Measurements from ENCODE around the gene GAS6.
A peak's percentile ranks its signal among the peaks of the same experiment; 100 is the strongest.
"Not testable (repeated sequence)": the region's sequence is repeated elsewhere in the genome, so short reads cannot be mapped to it uniquely, and the experiment has no call there.

Gene GAS6

GRCh38 chr13:113805431-113806103, 58.3 kb downstream of the GAS6 start:
- in situ Hi-C loops (cut with HindIII; ENCODE audit: low pct_ligation_motif_present, low pct_unique_long_range_greater_than_20kb, low sequenced_read_pairs), result no loop called here
- DNase-seq, result no peak

GRCh38 chr13:113804703-113805430, 59.0 kb downstream of the GAS6 start:
- DNase-seq, result no peak
- in situ Hi-C loops (cut with HindIII; ENCODE audit: low pct_ligation_motif_present, low pct_unique_long_range_greater_than_20kb, low sequenced_read_pairs), result no loop called here

- peak; percentile 36 for DNase-seq
- in situ Hi-C loops (cut with HindIII; ENCODE audit: low pct_ligation_motif_present, low pct_unique_long_range_greater_than_20kb, low sequenced_read_pairs), result no loop called here
These were observed 59.7 kb downstream of the GAS6 start for GRCh38 chr13:113804017-113804702.

- DNase-seq, result no peak
- in situ Hi-C loops (cut with HindIII; ENCODE audit: low pct_ligation_motif_present, low pct_unique_long_range_greater_than_20kb, low sequenced_read_pairs), result no loop called here
These were observed 60.4 kb downstream of the GAS6 start for GRCh38 chr13:113803409-113804016.

- in situ Hi-C loops (cut with HindIII; ENCODE audit: low pct_ligation_motif_present, low pct_unique_long_range_greater_than_20kb, low sequenced_read_pairs), result no loop called here
- DNase-seq, result no peak
These were observed 61.1 kb downstream of the GAS6 start for GRCh38 chr13:113802761-113803160.

GRCh38 chr13:113802090-113802531, 61.8 kb downstream of the GAS6 start:
- in situ Hi-C loops (cut with HindIII; ENCODE audit: low pct_ligation_motif_present, low pct_unique_long_range_greater_than_20kb, low sequenced_read_pairs), result no loop called here
- DNase-seq, result no peak

- in situ Hi-C loops (cut with HindIII; ENCODE audit: low pct_ligation_motif_present, low pct_unique_long_range_greater_than_20kb, low sequenced_read_pairs), result no loop called here
- DNase-seq, result no peak
These were observed 62.5 kb downstream of the GAS6 start for GRCh38 chr13:113801289-113801961.

GRCh38 chr13:113800576-113800926, 63.3 kb downstream of the GAS6 start:
- in situ Hi-C loops (cut with HindIII; ENCODE audit: low pct_ligation_motif_present, low pct_unique_long_range_greater_than_20kb, low sequenced_read_pairs), result no loop called here
- DNase-seq, result no peak

GRCh38 chr13:113798200-113798811, 65.6 kb downstream of the GAS6 start:
- in situ Hi-C loops (cut with HindIII; ENCODE audit: low pct_ligation_motif_present, low pct_unique_long_range_greater_than_20kb, low sequenced_read_pairs), result no loop called here
- DNase-seq, result no peak

GRCh38 chr13:113796964-113797676, 66.8 kb downstream of the GAS6 start:
- in situ Hi-C loops (cut with HindIII; ENCODE audit: low pct_ligation_motif_present, low pct_unique_long_range_greater_than_20kb, low sequenced_read_pairs), result no loop called here
- no peak for DNase-seq

GRCh38 chr13:113796211-113796963, 67.5 kb downstream of the GAS6 start:
- in situ Hi-C loops (cut with HindIII; ENCODE audit: low pct_ligation_motif_present, low pct_unique_long_range_greater_than_20kb, low sequenced_read_pairs), result no loop called here
- DNase-seq, result no peak

- DNase-seq; in situ Hi-C loops (cut with HindIII; ENCODE audit: low pct_ligation_motif_present, low pct_unique_long_range_greater_than_20kb, low sequenced_read_pairs): not testable (repeated sequence)
These were observed 68.5 kb downstream of the GAS6 start for GRCh38 chr13:113795362-113795761.

GRCh38 chr13:113794764-113795173, 69.1 kb downstream of the GAS6 start:
- in situ Hi-C loops (cut with HindIII; ENCODE audit: low pct_ligation_motif_present, low pct_unique_long_range_greater_than_20kb, low sequenced_read_pairs), result no loop called here
- DNase-seq, result no peak

GRCh38 chr13:113794086-113794485, 69.8 kb downstream of the GAS6 start:
- no peak for DNase-seq
- in situ Hi-C loops (cut with HindIII; ENCODE audit: low pct_ligation_motif_present, low pct_unique_long_range_greater_than_20kb, low sequenced_read_pairs), result no loop called here

GRCh38 chr13:113793718-113794085, 70.2 kb downstream of the GAS6 start:
- no peak for DNase-seq
- in situ Hi-C loops (cut with HindIII; ENCODE audit: low pct_ligation_motif_present, low pct_unique_long_range_greater_than_20kb, low sequenced_read_pairs), result no loop called here

GRCh38 chr13:113792886-113793717, 70.8 kb downstream of the GAS6 start:
- in situ Hi-C loops (cut with HindIII; ENCODE audit: low pct_ligation_motif_present, low pct_unique_long_range_greater_than_20kb, low sequenced_read_pairs), result no loop called here
- no peak for DNase-seq
